ENCODE data around the gene WWTR1.

GRCh38 chr3:149559525-149559924, 98.3 kb downstream of the WWTR1 start:
- TF ChIP-seq, protein P1, sequence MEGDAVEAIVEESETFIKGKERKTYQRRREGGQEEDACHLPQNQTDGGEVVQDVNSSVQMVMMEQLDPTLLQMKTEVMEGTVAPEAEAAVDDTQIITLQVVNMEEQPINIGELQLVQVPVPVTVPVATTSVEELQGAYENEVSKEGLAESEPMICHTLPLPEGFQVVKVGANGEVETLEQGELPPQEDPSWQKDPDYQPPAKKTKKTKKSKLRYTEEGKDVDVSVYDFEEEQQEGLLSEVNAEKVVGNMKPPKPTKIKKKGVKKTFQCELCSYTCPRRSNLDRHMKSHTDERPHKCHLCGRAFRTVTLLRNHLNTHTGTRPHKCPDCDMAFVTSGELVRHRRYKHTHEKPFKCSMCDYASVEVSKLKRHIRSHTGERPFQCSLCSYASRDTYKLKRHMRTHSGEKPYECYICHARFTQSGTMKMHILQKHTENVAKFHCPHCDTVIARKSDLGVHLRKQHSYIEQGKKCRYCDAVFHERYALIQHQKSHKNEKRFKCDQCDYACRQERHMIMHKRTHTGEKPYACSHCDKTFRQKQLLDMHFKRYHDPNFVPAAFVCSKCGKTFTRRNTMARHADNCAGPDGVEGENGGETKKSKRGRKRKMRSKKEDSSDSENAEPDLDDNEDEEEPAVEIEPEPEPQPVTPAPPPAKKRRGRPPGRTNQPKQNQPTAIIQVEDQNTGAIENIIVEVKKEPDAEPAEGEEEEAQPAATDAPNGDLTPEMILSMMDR (IDR thresholded peaks at IDR 0.05; ENCODE audit: low read depth, low read length, missing input control), result no peak
- TF ChIP-seq GABPA (IDR thresholded peaks at IDR 0.05 in 1 of 2, conservative IDR thresholded peaks at IDR 0.05 in 1 of 2), result no peak
- TF ChIP-seq JUND (IDR thresholded peaks at IDR 0.05), result no peak
- no peak for TF ChIP-seq RXRA (IDR thresholded peaks at IDR 0.05)
- no peak for TF ChIP-seq YY1 (IDR thresholded peaks at IDR 0.05)
- TF ChIP-seq, protein P2, sequence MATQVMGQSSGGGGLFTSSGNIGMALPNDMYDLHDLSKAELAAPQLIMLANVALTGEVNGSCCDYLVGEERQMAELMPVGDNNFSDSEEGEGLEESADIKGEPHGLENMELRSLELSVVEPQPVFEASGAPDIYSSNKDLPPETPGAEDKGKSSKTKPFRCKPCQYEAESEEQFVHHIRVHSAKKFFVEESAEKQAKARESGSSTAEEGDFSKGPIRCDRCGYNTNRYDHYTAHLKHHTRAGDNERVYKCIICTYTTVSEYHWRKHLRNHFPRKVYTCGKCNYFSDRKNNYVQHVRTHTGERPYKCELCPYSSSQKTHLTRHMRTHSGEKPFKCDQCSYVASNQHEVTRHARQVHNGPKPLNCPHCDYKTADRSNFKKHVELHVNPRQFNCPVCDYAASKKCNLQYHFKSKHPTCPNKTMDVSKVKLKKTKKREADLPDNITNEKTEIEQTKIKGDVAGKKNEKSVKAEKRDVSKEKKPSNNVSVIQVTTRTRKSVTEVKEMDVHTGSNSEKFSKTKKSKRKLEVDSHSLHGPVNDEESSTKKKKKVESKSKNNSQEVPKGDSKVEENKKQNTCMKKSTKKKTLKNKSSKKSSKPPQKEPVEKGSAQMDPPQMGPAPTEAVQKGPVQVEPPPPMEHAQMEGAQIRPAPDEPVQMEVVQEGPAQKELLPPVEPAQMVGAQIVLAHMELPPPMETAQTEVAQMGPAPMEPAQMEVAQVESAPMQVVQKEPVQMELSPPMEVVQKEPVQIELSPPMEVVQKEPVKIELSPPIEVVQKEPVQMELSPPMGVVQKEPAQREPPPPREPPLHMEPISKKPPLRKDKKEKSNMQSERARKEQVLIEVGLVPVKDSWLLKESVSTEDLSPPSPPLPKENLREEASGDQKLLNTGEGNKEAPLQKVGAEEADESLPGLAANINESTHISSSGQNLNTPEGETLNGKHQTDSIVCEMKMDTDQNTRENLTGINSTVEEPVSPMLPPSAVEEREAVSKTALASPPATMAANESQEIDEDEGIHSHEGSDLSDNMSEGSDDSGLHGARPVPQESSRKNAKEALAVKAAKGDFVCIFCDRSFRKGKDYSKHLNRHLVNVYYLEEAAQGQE (IDR thresholded peaks at IDR 0.05), result no peak
- TF ChIP-seq RAD21 (IDR thresholded peaks at IDR 0.05), result no peak
- no peak for TF ChIP-seq MAX (IDR thresholded peaks at IDR 0.05)
- TF ChIP-seq, protein P3, sequence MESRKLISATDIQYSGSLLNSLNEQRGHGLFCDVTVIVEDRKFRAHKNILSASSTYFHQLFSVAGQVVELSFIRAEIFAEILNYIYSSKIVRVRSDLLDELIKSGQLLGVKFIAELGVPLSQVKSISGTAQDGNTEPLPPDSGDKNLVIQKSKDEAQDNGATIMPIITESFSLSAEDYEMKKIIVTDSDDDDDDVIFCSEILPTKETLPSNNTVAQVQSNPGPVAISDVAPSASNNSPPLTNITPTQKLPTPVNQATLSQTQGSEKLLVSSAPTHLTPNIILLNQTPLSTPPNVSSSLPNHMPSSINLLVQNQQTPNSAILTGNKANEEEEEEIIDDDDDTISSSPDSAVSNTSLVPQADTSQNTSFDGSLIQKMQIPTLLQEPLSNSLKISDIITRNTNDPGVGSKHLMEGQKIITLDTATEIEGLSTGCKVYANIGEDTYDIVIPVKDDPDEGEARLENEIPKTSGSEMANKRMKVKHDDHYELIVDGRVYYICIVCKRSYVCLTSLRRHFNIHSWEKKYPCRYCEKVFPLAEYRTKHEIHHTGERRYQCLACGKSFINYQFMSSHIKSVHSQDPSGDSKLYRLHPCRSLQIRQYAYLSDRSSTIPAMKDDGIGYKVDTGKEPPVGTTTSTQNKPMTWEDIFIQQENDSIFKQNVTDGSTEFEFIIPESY (IDR thresholded peaks at IDR 0.05), result no peak
- TF ChIP-seq EGR1 (IDR thresholded peaks at IDR 0.05; ENCODE audit: low read depth in 2 of 2), result no peak
- no peak for TF ChIP-seq SP1 (IDR thresholded peaks at IDR 0.05)
- TF ChIP-seq ATF3 (IDR thresholded peaks at IDR 0.05), result no peak
- no peak for TF ChIP-seq TAF1 (conservative IDR thresholded peaks at IDR 0.05)

Data from liver (tissue), 3 donors.